HCT116 (cell line): Measurements from ENCODE around the gene TIMP3. TPM values are rescaled to one million over a fixed set of nuclear protein-coding genes. Genes with fewer than 3 reads are reported as not detected.

Source experiments
- ATAC-seq: fragments of 200-7000 bp; cut with Tn5 transposase; 2 replicates; pipeline ENCODE4 v1.9.1; 2020; ENCODE audit warnings: mild to moderate bottlenecking, moderate library complexity
- BruUV-seq: library from RNA; stranded (reverse); fragments of 400-500 nt; replicated peaks from 2 replicates; lab custom pipeline; 2021; lab: Mats Ljungman, UMichigan
- CTCF ChIA-PET: fragments of 300-600 bp; sonication (Branson Sonifier 250); formaldehyde crosslinking; loops from one replicate; lab custom pipeline; 2021; ENCODE audit warnings: antibody characterized with exemption; lab: Charles Lee
- POLR2A ChIA-PET: fragments of 300-600, 350-600 bp; sonication (Branson Sonifier 250); formaldehyde crosslinking; loops from one replicate; lab custom pipeline; 2021; ENCODE audit warnings: antibody characterized with exemption; lab: Charles Lee
- RAD21 ChIA-PET, 2 experiments: fragments of 300-600 bp; sonication (Branson Sonifier 250); formaldehyde crosslinking; loops; one replicate each; lab custom pipeline; 2023; ENCODE audit warnings: low total read pairs in 2 of 2; ENCODE audit not compliant: uncharacterized antibody in 2 of 2, unreplicated experiment in 2 of 2, low non-redundant PET in 1 of 2; lab: Charles Lee
- DNase-seq: peaks from one replicate; pipeline ENCODE4 v3.0.0-alpha.2; 2010; ENCODE audit warnings: low read depth, low spot score
- H2AFZ ChIP-seq: fragments of 200-600 bp; shearing (Covaris generic), sonication (generic); 2 replicates; pipeline ENCODE4 v1.6.1; 2017; ENCODE audit warnings: low read depth, mixed run types, mixed read lengths, antibody characterized with exemption, low read length; ENCODE audit not compliant: poor library complexity, severe bottlenecking
- H3K27ac ChIP-seq: 2 replicates; pipeline ENCODE4 v1.5.1; 2012; ENCODE audit warnings: low read depth, low read length
- H3K27me3 ChIP-seq: fragments of 200-600 bp; sonication (generic); 2 replicates; pipeline ENCODE4 v1.6.1; 2016; ENCODE audit warnings: mixed run types, low read length, mixed read lengths; ENCODE audit not compliant: insufficient read depth
- H3K36me3 ChIP-seq, 2 experiments: fragments of 200-500 bp in 1 of 2; fragments of 200-600 bp in 1 of 2; sonication (Bioruptor generic) in 1 of 2; sonication (generic) in 1 of 2; 2 replicates each; pipeline versions ENCODE4 v1.5.1 to v1.6.1; 2014 to 2016; ENCODE audit warnings: low read length in 2 of 2, inconsistent platforms in 1 of 2, mixed read lengths in 1 of 2, mixed run types in 1 of 2; ENCODE audit not compliant: insufficient read depth in 2 of 2, control insufficient read depth in 1 of 2
- H3K4me1 ChIP-seq, 2 experiments: fragments of 200-600 bp in 1 of 2; sonication (generic) in 1 of 2; 2 replicates each; pipeline versions ENCODE4 v1.5.1 to v1.6.1; 2012 to 2017; ENCODE audit warnings: low read length in 2 of 2, inconsistent platforms in 1 of 2, mild to moderate bottlenecking in 1 of 2, mixed read lengths in 1 of 2, mixed run types in 1 of 2, moderate library complexity in 1 of 2; ENCODE audit not compliant: insufficient read depth in 2 of 2, control insufficient read depth in 1 of 2
- H3K4me2 ChIP-seq: fragments of 200-600 bp; sonication (generic); 2 replicates; pipeline ENCODE4 v1.6.1; 2017; ENCODE audit warnings: mixed run types, low read length, mixed read lengths
- H3K4me3 ChIP-seq, 2 experiments: fragments of 200-600 bp in 1 of 2; sonication (generic) in 1 of 2; replicated peaks in 1 of 2; 2 replicates each; pipeline ENCODE4 v1.5.1; 2011 to 2016; ENCODE audit warnings: low read length in 2 of 2, control low read depth in 1 of 2, low read depth in 1 of 2, mild to moderate bottlenecking in 1 of 2, mixed read lengths in 1 of 2, mixed run types in 1 of 2
- H3K79me2 ChIP-seq: fragments of 200-600 bp; sonication (generic); 2 replicates; pipeline ENCODE4 v1.6.1; 2017; ENCODE audit warnings: mild to moderate bottlenecking, mixed run types, low read length, moderate library complexity, mixed read lengths; ENCODE audit not compliant: insufficient read depth
- H3K9ac ChIP-seq: fragments of 200-600 bp; sonication (generic); 2 replicates; pipeline ENCODE4 v1.6.1; 2016; ENCODE audit warnings: low read length, mixed read lengths
- H3K9me2 ChIP-seq: fragments of 200-600 bp; sonication (generic), shearing (Covaris generic); 2 replicates; pipeline ENCODE4 v1.6.1; 2017; ENCODE audit warnings: mixed run types, mild to moderate bottlenecking, moderate library complexity; ENCODE audit not compliant: insufficient read depth
- H3K9me3 ChIP-seq, 2 experiments: fragments of 200-500 bp in 1 of 2; fragments of 200-600 bp in 1 of 2; sonication (Bioruptor generic) in 1 of 2; sonication (generic) in 1 of 2; 2 replicates each; pipeline ENCODE4 v1.6.1; 2014 to 2017; ENCODE audit warnings: low read length in 2 of 2, mixed read lengths in 2 of 2, inconsistent platforms in 1 of 2, low read depth in 1 of 2, mild to moderate bottlenecking in 1 of 2, mixed run types in 1 of 2, moderate library complexity in 1 of 2; ENCODE audit not compliant: control insufficient read depth in 1 of 2, insufficient read depth in 1 of 2
- H4K20me1 ChIP-seq: fragments of 200-600 bp; sonication (generic), shearing (Covaris generic); 2 replicates; pipeline ENCODE4 v1.6.1; 2017; ENCODE audit warnings: mixed run types, mild to moderate bottlenecking, moderate library complexity; ENCODE audit not compliant: insufficient read depth
- CBX3 ChIP-seq: IDR thresholded peaks from 2 replicates; pipeline ENCODE4 v1.6.1; 2012; ENCODE audit warnings: low read depth
- CTCF ChIP-seq, 3 experiments: fragments of 200-600 bp in 1 of 3; sonication (generic) in 1 of 3; IDR thresholded peaks in 2 of 3; conservative IDR thresholded peaks in 1 of 3; 2 replicates each; pipeline ENCODE4 v1.5.1; 2012 to 2017; ENCODE audit warnings: low read depth in 2 of 3, low read length in 2 of 3, antibody characterized with exemption in 1 of 3, borderline replicate concordance in 1 of 3, control low read depth in 1 of 3, mild to moderate bottlenecking in 1 of 3, mixed read lengths in 1 of 3, mixed run types in 1 of 3, moderate library complexity in 1 of 3; ENCODE audit not compliant: insufficient read depth in 1 of 3
- EZH2 ChIP-seq: fragments of 200-600 bp; sonication (generic); IDR thresholded peaks from 2 replicates; pipeline ENCODE4 v1.6.1; 2017; ENCODE audit warnings: antibody characterized with exemption, mixed run types
- EZH2phosphoT487 ChIP-seq: fragments of 200-600 bp; IDR thresholded peaks from 2 replicates; pipeline ENCODE4 v1.6.1; 2018; ENCODE audit warnings: antibody characterized with exemption, borderline replicate concordance
- JUND ChIP-seq: IDR thresholded peaks from 2 replicates; pipeline ENCODE4 v1.6.1; 2012
- MAX ChIP-seq: IDR thresholded peaks from 2 replicates; pipeline ENCODE4 v1.6.1; 2012
- RAD21 ChIP-seq: IDR thresholded peaks from 2 replicates; pipeline ENCODE4 v1.6.1; 2012; ENCODE audit warnings: low read depth, mild to moderate bottlenecking
- SIN3A ChIP-seq: IDR thresholded peaks from 2 replicates; pipeline ENCODE4 v1.6.1; 2012; ENCODE audit warnings: low read depth
- SP1 ChIP-seq: IDR thresholded peaks from 2 replicates; pipeline ENCODE4 v1.6.1; 2012; ENCODE audit warnings: low read depth
- SRF ChIP-seq: IDR thresholded peaks from 2 replicates; pipeline ENCODE4 v1.6.1; 2012; ENCODE audit warnings: low read depth
- TCF7L2 ChIP-seq: IDR thresholded peaks from 2 replicates; pipeline ENCODE4 v1.7.0; 2011; ENCODE audit warnings: borderline replicate concordance, inconsistent platforms; ENCODE audit not compliant: insufficient read depth, insufficient read length; ENCODE audit errors: extremely low read depth
- YY1 ChIP-seq: IDR thresholded peaks from 2 replicates; pipeline ENCODE4 v1.6.1; 2011; ENCODE audit warnings: low read length, low read depth, moderate library complexity, mild to moderate bottlenecking; ENCODE audit not compliant: insufficient replicate concordance; ENCODE audit errors: extremely low read depth
- ZFX ChIP-seq: fragments of 450-650 bp; IDR thresholded peaks from 2 replicates; pipeline ENCODE4 v1.6.1; 2017
- intact Hi-C: fragments of 100-400 bp; cut with micrococcal nuclease; formaldehyde crosslinking; loops from 2 replicates; pipeline ENCODE4 v1.10.0; 2022
- total RNA-seq: library from RNA; stranded (reverse); gene quantifications from one replicate; pipeline ENCODE4 v1.2.1, GENCODE V29; 2021; ENCODE audit not compliant: unreplicated experiment
- TF ChIP-seq, protein P1 (sequence below): IDR thresholded peaks from 2 replicates; pipeline ENCODE4 v1.6.1; 2012
- TF ChIP-seq, protein P2 (sequence below): IDR thresholded peaks from 2 replicates; pipeline ENCODE4 v1.6.1; 2011; ENCODE audit warnings: mild to moderate bottlenecking, low read length, moderate library complexity; ENCODE audit not compliant: insufficient replicate concordance; ENCODE audit errors: extremely low read depth

Gene TIMP3
- total RNA-seq, 1 experiment from 2014 or later, result 2.2 TPM

DNA sequence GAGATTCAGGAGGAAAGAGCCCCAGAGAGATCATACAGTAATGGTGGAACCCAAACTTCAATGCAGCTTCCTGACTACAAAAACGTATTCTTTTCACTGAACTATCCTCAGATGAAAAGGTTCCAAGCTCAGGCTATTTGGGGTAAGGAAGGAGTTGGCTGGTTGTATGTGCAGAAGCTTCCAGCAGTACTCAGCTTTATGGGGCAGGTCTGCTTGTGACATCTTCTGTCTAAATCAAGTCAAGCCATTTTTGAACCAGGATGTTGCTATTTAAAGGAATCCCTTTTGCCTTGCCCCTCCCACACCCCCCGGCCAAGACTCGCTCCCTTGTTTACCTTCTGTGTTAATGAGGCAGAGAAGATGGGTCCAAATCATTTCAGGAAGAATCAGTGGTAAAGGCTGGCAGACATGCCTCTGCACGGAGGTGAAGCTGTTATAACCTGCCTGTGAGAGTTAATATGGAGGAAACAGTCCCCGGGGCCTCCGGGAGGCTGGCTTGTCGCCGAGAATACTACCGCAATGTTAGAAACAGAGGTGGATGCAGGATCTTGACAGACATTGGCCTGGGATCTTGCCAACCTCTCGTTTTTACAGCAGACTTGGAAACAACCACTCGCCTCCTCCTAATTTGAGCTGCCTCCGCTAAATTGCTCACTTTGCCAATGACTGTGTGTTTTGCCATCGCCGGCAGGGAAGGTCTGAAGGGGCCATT is 45.4 kb downstream of the TIMP3 start:
- no TSS peak for BruUV-seq

More for the DNA sequence above, 45.4 kb downstream of the TIMP3 start:
- ChIA-PET POLR2A (no interaction called here), CTCF (no interaction called here), RAD21 (no interaction called here)
- H3K4me3 ChIP-seq, result no peak overlapping the region
- H2AFZ ChIP-seq, result no peak overlapping the region
- H3K9me3 ChIP-seq, result no peaks in the 10 kb centered on the region
- intact Hi-C loops, result no loop called here
- H3K27me3 ChIP-seq, result peaks cover 64% of the 10 kb centered on the region
- no peaks in the 10 kb centered on the region for H3K9me2 ChIP-seq
- no peaks in the 10 kb centered on the region for H4K20me1 ChIP-seq
- H3K4me2 ChIP-seq, result no peak overlapping the region
- TF ChIP-seq ZFX (no peak), CTCF (IDR thresholded peaks at IDR 0.05 in 2 of 3, conservative IDR thresholded peaks at IDR 0.05 in 1 of 3; ENCODE audit: borderline replicate concordance in 1 of 3, insufficient read depth in 1 of 3, low read depth in 2 of 3, low read length in 2 of 3) (no peak), EZH2phosphoT487 (no peak), JUND (no peak), EZH2 (no peak), CBX3 (no peak), TCF7L2 (no peak), SP1 (no peak), SIN3A (no peak), SRF (no peak), MAX (no peak), RAD21 (no peak), YY1 (no peak)
- TF ChIP-seq, protein P1, sequence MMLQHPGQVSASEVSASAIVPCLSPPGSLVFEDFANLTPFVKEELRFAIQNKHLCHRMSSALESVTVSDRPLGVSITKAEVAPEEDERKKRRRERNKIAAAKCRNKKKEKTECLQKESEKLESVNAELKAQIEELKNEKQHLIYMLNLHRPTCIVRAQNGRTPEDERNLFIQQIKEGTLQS, result no peak
- TF ChIP-seq, protein P2, sequence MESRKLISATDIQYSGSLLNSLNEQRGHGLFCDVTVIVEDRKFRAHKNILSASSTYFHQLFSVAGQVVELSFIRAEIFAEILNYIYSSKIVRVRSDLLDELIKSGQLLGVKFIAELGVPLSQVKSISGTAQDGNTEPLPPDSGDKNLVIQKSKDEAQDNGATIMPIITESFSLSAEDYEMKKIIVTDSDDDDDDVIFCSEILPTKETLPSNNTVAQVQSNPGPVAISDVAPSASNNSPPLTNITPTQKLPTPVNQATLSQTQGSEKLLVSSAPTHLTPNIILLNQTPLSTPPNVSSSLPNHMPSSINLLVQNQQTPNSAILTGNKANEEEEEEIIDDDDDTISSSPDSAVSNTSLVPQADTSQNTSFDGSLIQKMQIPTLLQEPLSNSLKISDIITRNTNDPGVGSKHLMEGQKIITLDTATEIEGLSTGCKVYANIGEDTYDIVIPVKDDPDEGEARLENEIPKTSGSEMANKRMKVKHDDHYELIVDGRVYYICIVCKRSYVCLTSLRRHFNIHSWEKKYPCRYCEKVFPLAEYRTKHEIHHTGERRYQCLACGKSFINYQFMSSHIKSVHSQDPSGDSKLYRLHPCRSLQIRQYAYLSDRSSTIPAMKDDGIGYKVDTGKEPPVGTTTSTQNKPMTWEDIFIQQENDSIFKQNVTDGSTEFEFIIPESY, result no peak
- no peaks in the 10 kb centered on the region for H3K4me1 ChIP-seq
- no peak overlapping the region for H3K27ac ChIP-seq
- no peak overlapping the region for H3K9ac ChIP-seq
- ATAC-seq (no peak), DNase-seq (no peak)
- no peaks in the 10 kb centered on the region for H3K79me2 ChIP-seq
- H3K36me3 ChIP-seq, result no peaks in the 10 kb centered on the region
